ENCODE data around the gene MRPL20.

DNA sequence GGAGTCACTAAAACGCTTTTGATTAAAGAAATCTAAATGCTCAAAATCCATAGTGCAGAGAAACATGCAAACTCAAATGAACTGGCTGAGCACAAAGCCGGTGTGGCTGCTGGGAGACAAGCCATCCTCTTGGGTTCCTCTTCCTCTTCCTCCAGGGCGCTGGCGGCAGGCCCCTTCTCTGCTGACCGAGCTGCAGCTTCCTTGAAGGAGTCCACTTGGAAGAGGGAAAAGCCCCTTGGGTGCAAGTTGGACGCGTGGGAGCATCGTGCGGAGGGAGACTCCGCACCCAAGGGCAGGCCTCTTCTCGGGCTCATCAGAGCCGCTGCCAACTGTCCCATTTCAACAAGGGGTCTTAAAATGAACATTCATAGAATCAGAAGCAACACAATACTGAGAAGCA is 15.9 kb downstream of the MRPL20 start:
- TF ChIP-seq, protein P1, sequence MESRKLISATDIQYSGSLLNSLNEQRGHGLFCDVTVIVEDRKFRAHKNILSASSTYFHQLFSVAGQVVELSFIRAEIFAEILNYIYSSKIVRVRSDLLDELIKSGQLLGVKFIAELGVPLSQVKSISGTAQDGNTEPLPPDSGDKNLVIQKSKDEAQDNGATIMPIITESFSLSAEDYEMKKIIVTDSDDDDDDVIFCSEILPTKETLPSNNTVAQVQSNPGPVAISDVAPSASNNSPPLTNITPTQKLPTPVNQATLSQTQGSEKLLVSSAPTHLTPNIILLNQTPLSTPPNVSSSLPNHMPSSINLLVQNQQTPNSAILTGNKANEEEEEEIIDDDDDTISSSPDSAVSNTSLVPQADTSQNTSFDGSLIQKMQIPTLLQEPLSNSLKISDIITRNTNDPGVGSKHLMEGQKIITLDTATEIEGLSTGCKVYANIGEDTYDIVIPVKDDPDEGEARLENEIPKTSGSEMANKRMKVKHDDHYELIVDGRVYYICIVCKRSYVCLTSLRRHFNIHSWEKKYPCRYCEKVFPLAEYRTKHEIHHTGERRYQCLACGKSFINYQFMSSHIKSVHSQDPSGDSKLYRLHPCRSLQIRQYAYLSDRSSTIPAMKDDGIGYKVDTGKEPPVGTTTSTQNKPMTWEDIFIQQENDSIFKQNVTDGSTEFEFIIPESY (IDR thresholded peaks at IDR 0.05): no peak
- TF ChIP-seq, protein P2, sequence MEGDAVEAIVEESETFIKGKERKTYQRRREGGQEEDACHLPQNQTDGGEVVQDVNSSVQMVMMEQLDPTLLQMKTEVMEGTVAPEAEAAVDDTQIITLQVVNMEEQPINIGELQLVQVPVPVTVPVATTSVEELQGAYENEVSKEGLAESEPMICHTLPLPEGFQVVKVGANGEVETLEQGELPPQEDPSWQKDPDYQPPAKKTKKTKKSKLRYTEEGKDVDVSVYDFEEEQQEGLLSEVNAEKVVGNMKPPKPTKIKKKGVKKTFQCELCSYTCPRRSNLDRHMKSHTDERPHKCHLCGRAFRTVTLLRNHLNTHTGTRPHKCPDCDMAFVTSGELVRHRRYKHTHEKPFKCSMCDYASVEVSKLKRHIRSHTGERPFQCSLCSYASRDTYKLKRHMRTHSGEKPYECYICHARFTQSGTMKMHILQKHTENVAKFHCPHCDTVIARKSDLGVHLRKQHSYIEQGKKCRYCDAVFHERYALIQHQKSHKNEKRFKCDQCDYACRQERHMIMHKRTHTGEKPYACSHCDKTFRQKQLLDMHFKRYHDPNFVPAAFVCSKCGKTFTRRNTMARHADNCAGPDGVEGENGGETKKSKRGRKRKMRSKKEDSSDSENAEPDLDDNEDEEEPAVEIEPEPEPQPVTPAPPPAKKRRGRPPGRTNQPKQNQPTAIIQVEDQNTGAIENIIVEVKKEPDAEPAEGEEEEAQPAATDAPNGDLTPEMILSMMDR (IDR thresholded peaks at IDR 0.05; ENCODE audit: low read depth, low read length, missing input control): no peak
- TF ChIP-seq, protein P3, sequence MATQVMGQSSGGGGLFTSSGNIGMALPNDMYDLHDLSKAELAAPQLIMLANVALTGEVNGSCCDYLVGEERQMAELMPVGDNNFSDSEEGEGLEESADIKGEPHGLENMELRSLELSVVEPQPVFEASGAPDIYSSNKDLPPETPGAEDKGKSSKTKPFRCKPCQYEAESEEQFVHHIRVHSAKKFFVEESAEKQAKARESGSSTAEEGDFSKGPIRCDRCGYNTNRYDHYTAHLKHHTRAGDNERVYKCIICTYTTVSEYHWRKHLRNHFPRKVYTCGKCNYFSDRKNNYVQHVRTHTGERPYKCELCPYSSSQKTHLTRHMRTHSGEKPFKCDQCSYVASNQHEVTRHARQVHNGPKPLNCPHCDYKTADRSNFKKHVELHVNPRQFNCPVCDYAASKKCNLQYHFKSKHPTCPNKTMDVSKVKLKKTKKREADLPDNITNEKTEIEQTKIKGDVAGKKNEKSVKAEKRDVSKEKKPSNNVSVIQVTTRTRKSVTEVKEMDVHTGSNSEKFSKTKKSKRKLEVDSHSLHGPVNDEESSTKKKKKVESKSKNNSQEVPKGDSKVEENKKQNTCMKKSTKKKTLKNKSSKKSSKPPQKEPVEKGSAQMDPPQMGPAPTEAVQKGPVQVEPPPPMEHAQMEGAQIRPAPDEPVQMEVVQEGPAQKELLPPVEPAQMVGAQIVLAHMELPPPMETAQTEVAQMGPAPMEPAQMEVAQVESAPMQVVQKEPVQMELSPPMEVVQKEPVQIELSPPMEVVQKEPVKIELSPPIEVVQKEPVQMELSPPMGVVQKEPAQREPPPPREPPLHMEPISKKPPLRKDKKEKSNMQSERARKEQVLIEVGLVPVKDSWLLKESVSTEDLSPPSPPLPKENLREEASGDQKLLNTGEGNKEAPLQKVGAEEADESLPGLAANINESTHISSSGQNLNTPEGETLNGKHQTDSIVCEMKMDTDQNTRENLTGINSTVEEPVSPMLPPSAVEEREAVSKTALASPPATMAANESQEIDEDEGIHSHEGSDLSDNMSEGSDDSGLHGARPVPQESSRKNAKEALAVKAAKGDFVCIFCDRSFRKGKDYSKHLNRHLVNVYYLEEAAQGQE (IDR thresholded peaks at IDR 0.05): no peak

Data from liver (tissue), 2 donors.